Activated B cell treated with CpG ODN at 0.5 μM for 24 hours (primary cell): ENCODE measurements around the gene DNAJC7. TPM values are rescaled to one million over a fixed set of nuclear protein-coding genes. Genes with fewer than 3 reads are reported as not detected.

ENCODE experiments used
- ATAC-seq: fragments of 200-7000 bp; cut with Tn5 transposase; one replicate; pipeline ENCODE4 v1.10.0; 2021; ENCODE audit warnings: low read depth, mild to moderate bottlenecking, moderate library complexity
- CTCF ChIA-PET: fragments of 350-600 bp; sonication (Branson Sonifier 250); formaldehyde crosslinking; loops from one replicate; lab custom pipeline; 2021; ENCODE audit warnings: antibody characterized with exemption; lab: Charles Lee
- POLR2A ChIA-PET: fragments of 350-600 bp; sonication (Branson Sonifier 250); formaldehyde crosslinking; loops from one replicate; lab custom pipeline; 2021; ENCODE audit warnings: antibody characterized with exemption; lab: Charles Lee
- DNase-seq: peaks from one replicate; pipeline ENCODE4 v3.0.0; 2022
- H3K27ac Mint-ChIP-seq: one replicate; pipeline ENCODE4 v1.8.0; 2020; ENCODE audit warnings: mixed read lengths
- H3K27me3 Mint-ChIP-seq: one replicate; pipeline ENCODE4 v1.8.0; 2021; ENCODE audit warnings: mixed read lengths
- H3K36me3 Mint-ChIP-seq: one replicate; pipeline ENCODE4 v1.8.0; 2021; ENCODE audit warnings: low read depth, mixed read lengths
- H3K4me1 Mint-ChIP-seq: one replicate; pipeline ENCODE4 v1.8.0; 2021; ENCODE audit warnings: mixed read lengths
- H3K4me3 Mint-ChIP-seq: one replicate; pipeline ENCODE4 v1.8.0; 2020; ENCODE audit warnings: mild to moderate bottlenecking, mixed read lengths
- H3K9me3 Mint-ChIP-seq: one replicate; pipeline ENCODE4 v1.8.0; 2020; ENCODE audit warnings: mixed read lengths
- intact Hi-C: fragments of 100-400 bp; cut with micrococcal nuclease; formaldehyde crosslinking; loops from one replicate; pipeline ENCODE4 v1.15.1; 2024
- total RNA-seq: library from RNA; stranded (reverse); gene quantifications from 2 replicates; pipeline ENCODE4 v1.2.3, GENCODE V29; 2022
- TF ChIP-seq, protein P1 (sequence below): fragments of 200-600 bp; IDR thresholded peaks from one replicate; pipeline ENCODE4 v1.8.0; 2022; ENCODE audit warnings: antibody characterized with exemption, mild to moderate bottlenecking

The DNAJC7 gene
- total RNA-seq, 1 donor from 2014 or later: 152 TPM

DNA sequence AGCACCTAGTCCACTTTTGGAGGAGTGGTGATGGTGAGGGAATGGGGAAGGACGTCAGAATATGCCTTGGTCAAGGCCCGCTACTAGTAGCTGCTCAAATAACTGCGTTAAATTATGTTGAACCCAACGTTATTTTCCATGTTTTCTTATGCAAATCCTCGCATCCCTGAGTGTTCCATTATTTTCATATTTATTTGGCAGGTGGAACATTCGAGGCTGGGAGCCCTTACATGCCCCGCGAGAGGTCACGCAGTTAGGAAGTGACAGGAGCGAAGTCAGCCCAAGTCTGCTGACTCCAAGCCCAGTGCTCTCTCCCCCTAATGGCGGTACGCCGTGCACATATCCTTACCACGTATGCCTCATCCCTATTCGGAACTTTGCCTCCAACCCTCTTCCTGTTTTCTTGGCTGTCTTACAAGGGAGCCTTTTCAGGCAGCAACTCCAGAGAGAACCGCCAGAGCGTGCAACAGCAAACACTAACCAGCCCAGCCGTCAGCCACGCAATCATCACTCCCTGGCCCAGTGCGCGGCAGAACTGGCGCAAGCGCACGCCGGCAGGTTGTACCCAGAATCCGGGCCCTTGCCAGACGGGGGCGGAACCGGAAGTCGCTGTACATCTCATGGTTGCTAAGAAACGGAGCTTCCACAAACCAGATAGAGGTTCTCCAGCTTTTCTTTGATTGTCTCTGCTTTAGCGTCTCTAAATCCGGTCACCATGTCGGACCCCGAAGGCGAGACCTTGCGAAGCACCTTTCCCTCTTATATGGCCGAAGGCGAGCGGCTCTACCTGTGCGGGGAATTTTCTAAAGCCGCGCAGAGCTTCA, 87.0 kb downstream of the DNAJC7 start, which contains the start of gene ODAD4:
TSS of gene ODAD4 (plus strand) at position 609 of the 824 bp plus-strand sequence. CDS start at position 716, 107 bp downstream.
- Mint-ChIP-seq H3K27me3 (no peaks in the 10 kb centered on the region), H3K9me3 (no peaks in the 10 kb centered on the region), H3K27ac (peak within 1 kb of the TSS; percentile 97), H3K4me3 (peak within 1 kb of the TSS; percentile 94), H3K4me1 (peaks cover 38% of the 10 kb centered on the region), H3K36me3 (peaks cover 4% of the 10 kb centered on the region)
- ChIA-PET POLR2A (interaction anchor here (0.5 to 3.7 kb wide), 14 partner anchors 9 to 1830 kb away, joined by 3 to 50 read pairs (median 4); partner anchors contain the start of genes ACLY, CASC3, CNP and DNAJC7), CTCF (interaction anchor here (0.8 to 1.2 kb wide), 2 partner anchors 12 to 251 kb away, joined by 3 read pairs; partner anchors contain the start of genes ACLY and KCNH4)
- peak; percentile 89 for DNase-seq
- TF ChIP-seq, protein P1, sequence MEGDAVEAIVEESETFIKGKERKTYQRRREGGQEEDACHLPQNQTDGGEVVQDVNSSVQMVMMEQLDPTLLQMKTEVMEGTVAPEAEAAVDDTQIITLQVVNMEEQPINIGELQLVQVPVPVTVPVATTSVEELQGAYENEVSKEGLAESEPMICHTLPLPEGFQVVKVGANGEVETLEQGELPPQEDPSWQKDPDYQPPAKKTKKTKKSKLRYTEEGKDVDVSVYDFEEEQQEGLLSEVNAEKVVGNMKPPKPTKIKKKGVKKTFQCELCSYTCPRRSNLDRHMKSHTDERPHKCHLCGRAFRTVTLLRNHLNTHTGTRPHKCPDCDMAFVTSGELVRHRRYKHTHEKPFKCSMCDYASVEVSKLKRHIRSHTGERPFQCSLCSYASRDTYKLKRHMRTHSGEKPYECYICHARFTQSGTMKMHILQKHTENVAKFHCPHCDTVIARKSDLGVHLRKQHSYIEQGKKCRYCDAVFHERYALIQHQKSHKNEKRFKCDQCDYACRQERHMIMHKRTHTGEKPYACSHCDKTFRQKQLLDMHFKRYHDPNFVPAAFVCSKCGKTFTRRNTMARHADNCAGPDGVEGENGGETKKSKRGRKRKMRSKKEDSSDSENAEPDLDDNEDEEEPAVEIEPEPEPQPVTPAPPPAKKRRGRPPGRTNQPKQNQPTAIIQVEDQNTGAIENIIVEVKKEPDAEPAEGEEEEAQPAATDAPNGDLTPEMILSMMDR: no peak
- ATAC-seq: peak; percentile 98
- intact Hi-C loops: loop anchor here (1.0 kb wide), 3 partner anchors 11 to 225 kb away; partner anchors contain the start of gene CNP

DNA sequence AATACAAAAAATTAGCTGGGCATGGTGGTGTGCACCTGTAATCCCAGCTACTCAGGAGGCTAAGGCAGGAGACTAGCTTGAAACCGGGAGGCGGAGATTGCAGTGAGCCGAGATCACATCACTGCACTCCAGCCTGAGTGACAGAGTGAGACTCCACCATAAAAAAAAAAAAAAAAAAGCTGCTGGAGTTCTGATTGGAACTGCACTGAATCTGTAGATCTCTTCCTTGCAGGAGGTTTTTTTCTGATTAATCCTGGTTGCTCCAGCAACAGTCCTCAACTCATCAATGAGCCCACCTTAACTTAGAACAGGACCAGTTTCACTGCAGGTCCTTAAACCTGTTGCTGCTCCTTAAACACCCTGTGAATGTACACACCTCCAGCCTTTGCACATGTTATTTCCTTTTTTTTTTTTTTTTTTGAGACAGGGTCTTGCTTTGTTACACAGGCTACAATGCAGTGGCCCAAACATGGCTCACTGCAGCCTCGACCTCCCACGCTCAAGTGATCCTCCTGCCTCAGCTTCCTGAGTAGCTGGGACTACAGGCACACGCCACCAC, 88.5 kb downstream of the DNAJC7 start:
- Mint-ChIP-seq H3K36me3 (peaks cover 4% of the 10 kb centered on the region), H3K27ac (no peak overlapping the region), H3K9me3 (no peaks in the 10 kb centered on the region), H3K27me3 (no peaks in the 10 kb centered on the region), H3K4me3 (peak overlapping the region; percentile 94), H3K4me1 (peaks cover 38% of the 10 kb centered on the region)
- ATAC-seq (no peak), DNase-seq (no peak)
- TF ChIP-seq, protein P1: no peak
- intact Hi-C loops: no loop called here
- CTCF ChIA-PET: interaction anchor here (0.8 kb wide), 1 partner anchor 253 kb away, joined by 3 read pairs; no protein-coding TSS in a partner anchor
- POLR2A ChIA-PET: interaction anchor here (0.7 to 3.7 kb wide), 3 partner anchors 10 to 626 kb away, joined by 3 to 50 read pairs (median 4); partner anchors contain the start of genes ACLY and CNP

Other genes starting within 250 kb of the DNAJC7 start
- 27.3 and 31.1 TPM in 2 replicates for gene JUP, start 230.7 kb downstream of the DNAJC7 start, total RNA-seq
- gene P3H4, start 205.5 kb downstream of the DNAJC7 start, total RNA-seq: 0.76 and 1.9 TPM in 2 replicates
- gene FKBP10, start 204.4 kb downstream of the DNAJC7 start, total RNA-seq: 0.54 and 0.86 TPM in 2 replicates
- gene NT5C3B, start 181.2 kb downstream of the DNAJC7 start, total RNA-seq: 38.7 and 41.0 TPM in 2 replicates
- gene KLHL10, start 179.6 kb downstream of the DNAJC7 start, total RNA-seq: not detected in 2 replicates
- 13.6 and 17.3 TPM in 2 replicates for gene KLHL11, start 152.0 kb downstream of the DNAJC7 start, total RNA-seq
- gene ACLY, start 98.5 kb downstream of the DNAJC7 start, total RNA-seq: 133 and 143 TPM in 2 replicates
- 0.56 and 1.1 TPM in 2 replicates for gene ODAD4, start 86.8 kb downstream of the DNAJC7 start, total RNA-seq
- 47.2 and 48.0 TPM in 2 replicates for gene CNP, start 50.6 kb downstream of the DNAJC7 start, total RNA-seq
- 23.9 and 25.8 TPM in 2 replicates for gene NKIRAS2, start 2.7 kb upstream of the DNAJC7 start, total RNA-seq
- gene C17orf113, start 33.2 kb upstream of the DNAJC7 start, total RNA-seq: 3.1 and 4.5 TPM in 2 replicates
- 16.7 and 17.0 TPM in 2 replicates for gene ZNF385C, start 81.0 kb upstream of the DNAJC7 start, total RNA-seq
- gene DHX58, start 95.3 kb upstream of the DNAJC7 start, total RNA-seq: 21.9 and 22.4 TPM in 2 replicates
- gene KAT2A, start 103.9 kb upstream of the DNAJC7 start, total RNA-seq: 33.4 and 40.1 TPM in 2 replicates
- gene HSPB9, start 105.4 kb upstream of the DNAJC7 start, total RNA-seq: not detected in 2 replicates
- 79.1 and 82.2 TPM in 2 replicates for gene RAB5C, start 137.6 kb upstream of the DNAJC7 start, total RNA-seq
- 0.59 and 0.80 TPM in 2 replicates for gene KCNH4, start 163.7 kb upstream of the DNAJC7 start, total RNA-seq
- not detected in 2 replicates for gene HCRT, start 168.0 kb upstream of the DNAJC7 start, total RNA-seq
- 26.5 and 29.1 TPM in 2 replicates for gene GHDC, start 177.1 kb upstream of the DNAJC7 start, total RNA-seq